Coronary artery (tissue), 2 donors: ENCODE measurements around the gene ADAMTS2.

ENCODE experiments used
- DNase-seq: peaks from one replicate; pipeline ENCODE4 v3.0.0-alpha.2; 2017; ENCODE audit warnings: low spot score
- H3K27ac ChIP-seq, 2 donors: fragments of 200-600 bp; sonication (generic); one replicate each; pipeline ENCODE4 v1.5.1; 2016 to 2019
- H3K4me3 ChIP-seq: fragments of 200-600 bp; sonication (generic); 2 replicates; pipeline ENCODE4 v1.5.1; 2016; ENCODE audit warnings: mild to moderate bottlenecking, moderate library complexity
- TF ChIP-seq, protein P1 (sequence below): fragments of 200-600 bp; sonication (generic); IDR thresholded peaks from one replicate; pipeline ENCODE4 v1.5.1; 2019; ENCODE audit warnings: antibody characterized with exemption

ADAMTS2 gene

DNA sequence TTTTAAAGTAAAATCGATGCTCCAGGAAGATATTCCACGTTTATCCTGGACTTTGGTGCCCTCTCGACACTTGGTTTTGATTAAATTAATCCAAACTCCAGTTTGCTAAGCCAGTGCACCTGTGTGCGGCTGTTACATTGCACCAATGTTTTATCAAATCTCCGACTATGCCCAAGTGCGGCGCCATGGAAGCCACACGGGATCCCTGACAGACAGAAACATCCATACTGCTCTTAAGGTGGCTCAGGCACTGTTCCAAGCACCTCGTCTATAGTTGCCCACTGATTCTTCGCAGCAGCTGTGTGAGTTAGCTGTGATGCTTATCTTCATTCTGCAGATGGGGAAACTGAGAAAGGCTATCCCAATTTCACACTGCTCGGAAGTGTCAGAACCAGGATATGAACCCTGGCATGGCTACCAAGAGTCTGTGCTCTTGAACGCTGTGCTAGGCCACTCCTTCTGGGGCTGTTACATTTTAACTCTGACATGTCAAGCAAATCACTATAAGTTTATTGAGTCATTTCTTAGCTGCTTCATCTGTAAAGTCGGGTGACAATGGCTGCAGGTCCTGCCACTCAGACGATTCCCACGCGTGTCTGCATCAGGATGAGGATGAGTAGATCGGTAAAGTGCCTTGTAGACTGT, 113.0 kb downstream of the ADAMTS2 start:
- DNase-seq: peak; percentile 35
- Histone ChIP-seq H3K27ac (no peak overlapping the region), H3K4me3 (no peak overlapping the region)
- TF ChIP-seq, protein P1, sequence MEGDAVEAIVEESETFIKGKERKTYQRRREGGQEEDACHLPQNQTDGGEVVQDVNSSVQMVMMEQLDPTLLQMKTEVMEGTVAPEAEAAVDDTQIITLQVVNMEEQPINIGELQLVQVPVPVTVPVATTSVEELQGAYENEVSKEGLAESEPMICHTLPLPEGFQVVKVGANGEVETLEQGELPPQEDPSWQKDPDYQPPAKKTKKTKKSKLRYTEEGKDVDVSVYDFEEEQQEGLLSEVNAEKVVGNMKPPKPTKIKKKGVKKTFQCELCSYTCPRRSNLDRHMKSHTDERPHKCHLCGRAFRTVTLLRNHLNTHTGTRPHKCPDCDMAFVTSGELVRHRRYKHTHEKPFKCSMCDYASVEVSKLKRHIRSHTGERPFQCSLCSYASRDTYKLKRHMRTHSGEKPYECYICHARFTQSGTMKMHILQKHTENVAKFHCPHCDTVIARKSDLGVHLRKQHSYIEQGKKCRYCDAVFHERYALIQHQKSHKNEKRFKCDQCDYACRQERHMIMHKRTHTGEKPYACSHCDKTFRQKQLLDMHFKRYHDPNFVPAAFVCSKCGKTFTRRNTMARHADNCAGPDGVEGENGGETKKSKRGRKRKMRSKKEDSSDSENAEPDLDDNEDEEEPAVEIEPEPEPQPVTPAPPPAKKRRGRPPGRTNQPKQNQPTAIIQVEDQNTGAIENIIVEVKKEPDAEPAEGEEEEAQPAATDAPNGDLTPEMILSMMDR: no peak

DNA sequence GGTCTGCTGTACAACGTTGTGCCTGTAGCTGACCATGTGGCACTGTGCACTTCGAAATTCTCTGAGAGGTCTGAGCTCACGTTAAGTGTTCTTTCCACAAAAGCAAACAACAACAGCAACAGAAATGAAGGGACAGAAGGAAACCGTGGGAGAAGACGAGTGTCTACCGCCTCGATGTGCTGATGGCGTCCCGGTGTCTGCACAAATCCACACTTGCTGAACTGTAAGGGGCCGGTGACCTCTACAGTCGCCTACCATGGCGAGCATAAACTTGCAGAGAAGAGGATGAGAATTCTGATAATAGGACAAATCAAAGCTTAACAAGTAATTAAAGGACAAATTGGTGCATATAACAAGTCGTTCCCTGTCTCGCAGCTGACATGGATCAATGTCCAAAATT, 114.0 kb downstream of the ADAMTS2 start:
- TF ChIP-seq, protein P1: no peak
- DNase-seq: peak; percentile 9

DNA sequence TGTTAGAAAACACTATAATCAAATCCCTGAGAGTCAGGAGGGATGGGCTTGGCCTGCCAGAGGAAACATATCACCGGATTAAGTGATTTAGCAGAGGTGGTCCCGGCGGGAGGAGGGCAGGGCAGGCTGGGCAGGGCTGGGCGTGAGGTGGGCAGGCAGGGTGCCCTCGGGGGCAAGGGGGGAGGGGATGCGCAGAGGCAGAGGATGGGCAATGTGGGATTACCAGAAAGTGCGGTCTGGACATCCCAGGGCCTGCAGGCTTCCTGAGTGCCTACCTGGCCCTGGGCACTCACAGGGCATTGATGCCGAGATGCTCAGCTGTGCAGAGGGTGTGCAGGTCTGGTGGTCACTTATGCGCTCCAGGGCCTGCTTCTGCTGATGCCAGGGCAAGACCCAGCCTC, 115.2 kb downstream of the ADAMTS2 start:
- TF ChIP-seq, protein P1: no peak
- Histone ChIP-seq H3K27ac (no peak overlapping the region), H3K4me3 (no peak overlapping the region)
- peak; percentile 53 for DNase-seq

More for the DNA sequence above, 114.0 kb downstream of the ADAMTS2 start:
- Histone ChIP-seq H3K27ac (no peak overlapping the region), H3K4me3 (no peak overlapping the region)

DNA sequence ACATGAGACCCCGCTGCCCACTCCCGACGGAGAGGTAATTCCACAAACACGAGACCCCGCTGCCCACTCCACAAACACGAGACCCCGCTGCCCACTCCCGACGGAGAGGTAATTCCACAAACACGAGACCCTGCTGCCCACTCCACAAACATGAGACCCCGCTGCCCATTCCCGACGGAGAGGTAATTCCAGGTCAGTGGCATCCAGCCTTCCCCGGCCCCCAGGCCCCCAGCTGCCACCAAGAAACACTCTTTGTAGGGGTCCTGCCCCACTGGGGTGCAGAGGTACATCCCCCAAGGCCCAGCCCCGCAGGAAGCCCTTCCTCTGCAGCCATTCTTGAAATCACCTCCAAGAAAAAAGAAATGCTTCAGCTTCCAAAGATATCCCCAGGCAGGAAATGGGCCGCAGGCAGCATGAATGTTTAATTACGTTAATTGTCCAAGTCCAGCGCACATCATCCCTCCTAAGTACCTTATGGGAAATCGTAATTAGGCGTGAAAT, 115.9 kb downstream of the ADAMTS2 start:
- DNase-seq: peak; percentile 38

DNA sequence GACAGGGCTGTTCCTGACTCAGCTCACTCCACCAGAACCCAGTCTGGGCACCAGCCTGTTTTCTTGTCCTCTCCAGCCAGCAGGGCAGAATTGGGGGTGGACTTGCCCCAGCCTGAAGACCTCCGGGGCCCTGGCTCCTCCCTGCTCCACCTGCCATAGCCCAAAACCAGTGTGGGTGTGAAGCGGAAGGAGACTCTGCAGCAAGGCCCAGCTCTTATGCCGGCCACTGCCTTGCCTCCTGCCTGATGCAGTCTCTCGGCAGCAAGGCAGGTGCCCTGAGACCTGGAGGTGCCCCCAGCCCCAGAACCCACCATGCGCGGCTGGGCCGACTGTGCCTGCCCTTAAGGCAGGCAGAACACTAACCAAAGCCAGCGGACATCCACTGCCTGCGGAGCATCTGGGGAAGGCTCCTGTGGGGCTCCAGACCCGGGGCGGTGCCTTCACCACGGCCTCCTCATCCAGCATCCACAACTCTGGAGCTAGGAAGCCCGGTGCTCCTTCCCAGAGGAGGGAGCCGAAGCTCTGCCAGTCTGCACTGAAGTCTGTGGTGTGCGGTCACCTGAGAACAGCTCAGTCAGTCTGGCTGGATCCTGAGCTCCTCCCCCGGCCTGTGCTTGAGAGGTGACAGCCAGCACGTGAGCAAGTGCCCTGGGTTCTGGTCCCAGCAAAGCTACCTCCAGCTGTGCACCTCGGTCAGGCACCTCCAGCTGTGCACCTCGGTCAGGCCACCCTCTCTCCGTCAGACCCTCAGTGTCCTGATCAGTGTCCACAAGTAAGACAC, 116.7 kb downstream of the ADAMTS2 start:
- TF ChIP-seq, protein P1: no peak
- H3K4me3 ChIP-seq: no peak overlapping the region
- H3K27ac ChIP-seq: no peak overlapping the region
- peak; percentile 69 for DNase-seq

More for the DNA sequence above, 115.9 kb downstream of the ADAMTS2 start:
- H3K4me3 ChIP-seq: no peak overlapping the region
- TF ChIP-seq, protein P1: no peak
- H3K27ac ChIP-seq: no peak overlapping the region

DNA sequence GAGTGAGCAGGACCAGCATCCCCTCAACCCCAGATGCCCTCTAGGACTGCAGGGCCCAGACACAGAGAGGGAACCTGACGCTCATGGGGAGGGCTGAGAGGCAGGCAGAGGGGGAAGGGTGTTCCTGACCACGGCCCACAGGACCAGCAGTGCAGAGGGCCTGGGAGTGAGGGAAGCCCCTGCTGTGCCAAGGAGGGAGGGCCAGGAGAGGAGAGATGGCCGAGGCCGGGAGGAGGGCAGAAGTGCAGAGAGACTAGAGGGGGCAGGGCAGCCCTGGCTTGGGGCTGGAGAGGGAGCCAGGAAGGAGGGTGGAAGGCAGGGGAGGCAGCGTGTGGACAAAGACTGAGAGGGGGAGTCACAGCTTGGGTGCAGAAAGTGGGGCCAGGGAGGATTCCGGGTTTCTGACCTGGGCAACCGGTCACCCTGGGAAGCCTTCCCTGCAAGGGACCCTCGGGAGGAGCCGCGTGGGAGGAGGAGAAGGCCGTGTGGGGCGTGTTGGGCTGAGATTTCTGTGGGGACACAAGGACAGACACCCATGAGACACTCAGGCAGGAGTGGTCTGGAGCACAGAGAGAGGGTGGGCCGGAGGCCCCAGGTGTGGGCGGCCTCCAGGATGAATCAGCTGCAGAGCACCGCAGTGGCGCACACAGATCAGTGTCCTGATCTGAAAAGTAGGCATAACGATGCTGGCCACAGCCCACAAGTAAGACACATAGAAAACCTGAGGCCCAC, 117.5 kb downstream of the ADAMTS2 start:
- no peak overlapping the region for H3K4me3 ChIP-seq
- TF ChIP-seq, protein P1: no peak
- peak; percentile 65 for DNase-seq
- H3K27ac ChIP-seq: no peak overlapping the region
